Suprapubic skin (tissue), 4 donors: ENCODE measurements around the gene ARMCX4. TPM values are rescaled to one million over a fixed set of nuclear protein-coding genes. Genes with fewer than 3 reads are reported as not detected.

Experiments
- DNase-seq, 2 donors: peaks; one replicate each; pipeline ENCODE4 v3.0.0-alpha.2; 2019; ENCODE audit warnings: low spot score in 2 of 2
- H3K27ac ChIP-seq: fragments of 200-600 bp; sonication (generic); one replicate; pipeline ENCODE4 v1.5.1; 2019
- H3K27me3 ChIP-seq: fragments of 200-600 bp; sonication (generic); one replicate; pipeline ENCODE4 v1.5.1; 2019
- H3K36me3 ChIP-seq: fragments of 200-600 bp; sonication (generic); one replicate; pipeline ENCODE4 v1.5.1; 2019
- H3K4me1 ChIP-seq: fragments of 200-600 bp; sonication (generic); one replicate; pipeline ENCODE4 v1.5.1; 2019
- H3K4me3 ChIP-seq: fragments of 200-600 bp; sonication (generic); one replicate; pipeline ENCODE4 v1.5.1; 2019; ENCODE audit warnings: mild to moderate bottlenecking
- H3K9me3 ChIP-seq: fragments of 200-600 bp; sonication (generic); one replicate; pipeline ENCODE4 v1.5.1; 2019
- CTCF ChIP-seq, 2 donors: fragments of 200-600 bp in 1 of 2; fragments of 450-650 bp in 1 of 2; sonication (generic) in 1 of 2; IDR thresholded peaks; one replicate each; pipeline ENCODE4 v1.5.1; 2016 to 2019; ENCODE audit warnings: antibody characterized with exemption in 2 of 2, mild to moderate bottlenecking in 1 of 2, moderate library complexity in 1 of 2
- EP300 ChIP-seq: sonication (generic); formaldehyde crosslinking; IDR thresholded peaks from one replicate; pipeline ENCODE4 v1.6.1; 2017; ENCODE audit warnings: antibody characterized with exemption
- POLR2A ChIP-seq, 2 donors: fragments of 450-650 bp; IDR thresholded peaks; one replicate each; pipeline ENCODE4 v1.6.1; 2017; ENCODE audit warnings: antibody characterized with exemption in 2 of 2, mild to moderate bottlenecking in 2 of 2, moderate library complexity in 2 of 2
- POLR2AphosphoS5 ChIP-seq, 3 donors: sonication (generic); formaldehyde crosslinking; IDR thresholded peaks; one replicate each; pipeline ENCODE4 v1.6.1; 2017; ENCODE audit warnings: antibody characterized with exemption in 3 of 3
- whole genome bisulfite sequencing: methylation state at CpG from one replicate; pipeline ENCODE4 v1.1.5; 2018; 5-methylcytosine and 5-hydroxymethylcytosine counted together
- total RNA-seq, 4 donors: library from RNA; depleted of rRNA; stranded (reverse); fragments of >200 nt; gene quantifications; one replicate each; pipeline ENCODE4 v1.1.0, GENCODE V29; 2016

ARMCX4 gene
- total RNA-seq, 4 donors from 2014 or later: 2.4 to 19.6 (median 8.1) TPM

- no peaks in the 10 kb centered on the region for H3K27me3 ChIP-seq
- H3K9me3 ChIP-seq: no peaks in the 10 kb centered on the region
- DNase-seq: no peak
- no peaks in the 10 kb centered on the region for H3K4me1 ChIP-seq
- 73% methylated on average over 3 of the region's 3 CpGs for WGBS
- TF ChIP-seq POLR2AphosphoS5 (IDR thresholded peaks at IDR 0.05) (no peak), EP300 (no peak)
- H3K4me3 ChIP-seq: no peak overlapping the region
- H3K27ac ChIP-seq: no peak overlapping the region
- H3K36me3 ChIP-seq: no peaks in the 10 kb centered on the region
Measured at GRCh38 chrX:101452056-101452455, 33.2 kb upstream of the ARMCX4 start.

- no peak overlapping the region for H3K27ac ChIP-seq
- no peaks in the 10 kb centered on the region for H3K27me3 ChIP-seq
- TF ChIP-seq CTCF (IDR thresholded peaks at IDR 0.05): no peak
- TF ChIP-seq EP300: no peak
- TF ChIP-seq POLR2A (IDR thresholded peaks at IDR 0.05): no peak
- no peak for TF ChIP-seq POLR2AphosphoS5 (IDR thresholded peaks at IDR 0.05)
- H3K4me3 ChIP-seq: no peak overlapping the region
- H3K4me1 ChIP-seq: no peaks in the 10 kb centered on the region
- WGBS: 69% methylated on average over 1 of the region's 1 CpG
- no peak for DNase-seq
- H3K36me3 ChIP-seq: no peaks in the 10 kb centered on the region
- H3K9me3 ChIP-seq: no peaks in the 10 kb centered on the region
Measured at GRCh38 chrX:101460669-101461068, 24.6 kb upstream of the ARMCX4 start.

GRCh38 chrX:101462892-101463291 lies 22.4 kb upstream of the ARMCX4 start:
- H3K4me1 ChIP-seq: no peaks in the 10 kb centered on the region
- H3K9me3 ChIP-seq: no peaks in the 10 kb centered on the region
- H3K36me3 ChIP-seq: no peaks in the 10 kb centered on the region
- DNase-seq: no peak
- no peak for TF ChIP-seq POLR2AphosphoS5 (IDR thresholded peaks at IDR 0.05)
- TF ChIP-seq POLR2A (IDR thresholded peaks at IDR 0.05): no peak
- no peak for TF ChIP-seq EP300
- TF ChIP-seq CTCF (IDR thresholded peaks at IDR 0.05): no peak
- no peaks in the 10 kb centered on the region for H3K27me3 ChIP-seq
- no peak overlapping the region for H3K4me3 ChIP-seq
- 67% methylated on average over 3 of the region's 3 CpGs for WGBS
- no peak overlapping the region for H3K27ac ChIP-seq

- WGBS: 77% methylated on average over 2 of the region's 2 CpGs
- no peak for TF ChIP-seq CTCF (IDR thresholded peaks at IDR 0.05)
- Histone ChIP-seq H3K27ac (no peak overlapping the region), H3K9me3 (no peaks in the 10 kb centered on the region), H3K4me3 (no peak overlapping the region), H3K27me3 (no peaks in the 10 kb centered on the region), H3K4me1 (no peaks in the 10 kb centered on the region), H3K36me3 (no peaks in the 10 kb centered on the region)
- DNase-seq: no peak
Measured at GRCh38 chrX:101478366-101478765, 6.9 kb upstream of the ARMCX4 start.

- H3K27ac ChIP-seq: no peak overlapping the region
- 83% methylated on average over 4 of the region's 4 CpGs for WGBS
- peaks cover 6% of the 10 kb centered on the region for H3K4me1 ChIP-seq
- H3K9me3 ChIP-seq: no peaks in the 10 kb centered on the region
- no peaks in the 10 kb centered on the region for H3K27me3 ChIP-seq
- TF ChIP-seq EP300 (no peak), POLR2A (IDR thresholded peaks at IDR 0.05) (no peak)
- no peak for DNase-seq
- H3K36me3 ChIP-seq: no peaks in the 10 kb centered on the region
- no peak overlapping the region for H3K4me3 ChIP-seq
Measured at GRCh38 chrX:101482296-101482695, 3.0 kb upstream of the ARMCX4 start.

- 55% methylated on average over 3 of the region's 3 CpGs for WGBS
- Histone ChIP-seq H3K9me3 (no peaks in the 10 kb centered on the region), H3K4me1 (peaks cover 6% of the 10 kb centered on the region), H3K27ac (no peak overlapping the region), H3K36me3 (no peaks in the 10 kb centered on the region), H3K27me3 (no peaks in the 10 kb centered on the region), H3K4me3 (no peak overlapping the region)
- TF ChIP-seq POLR2A (IDR thresholded peaks at IDR 0.05): no peak
- no peak for TF ChIP-seq CTCF (IDR thresholded peaks at IDR 0.05)
- no peak for TF ChIP-seq EP300
- no peak for TF ChIP-seq POLR2AphosphoS5 (IDR thresholded peaks at IDR 0.05)
- no peak for DNase-seq
Measured at GRCh38 chrX:101483705-101484104, 1.6 kb upstream of the ARMCX4 start.
